K562 (cell line): ENCODE measurements around the gene PPP2R5A. TPM values are rescaled to one million over a fixed set of nuclear protein-coding genes. Genes with fewer than 3 reads are reported as not detected.
A peak's percentile ranks its signal among the peaks of the same experiment; 100 is the strongest.

Source experiments
- ATAC-seq: fragments of 200-7000 bp; cut with Tn5 transposase; 3 replicates; pipeline ENCODE4 v1.9.1; 2020; ENCODE audit warnings: moderate library complexity
- BruUV-seq: library from RNA; stranded (reverse); fragments of 400-500 nt; replicated peaks from 2 replicates; lab custom pipeline; 2021; lab: Mats Ljungman, UMichigan
- CTCF ChIA-PET: fragments of 300-600 bp; formaldehyde crosslinking; extraction: SDS; loops from one replicate; lab custom pipeline; 2021; ENCODE audit warnings: low intra/inter-chr PET ratio; lab: Yijun Ruan, JAX
- POLR2A ChIA-PET: fragments of 300-600, 350-650 bp; sonication (Branson Sonifier 250); formaldehyde crosslinking; extraction: SDS; loops from one replicate; lab custom pipeline; 2021; ENCODE audit warnings: antibody characterized with exemption, inconsistent platforms; lab: Yijun Ruan, JAX
- DNase-seq, 4 experiments: peaks; one replicate each; pipeline versions ENCODE4 v3.0.0 to v3.0.0-alpha.2; 2011 to 2018; ENCODE audit warnings: low spot score in 3 of 4, mixed read lengths in 3 of 4; ENCODE audit errors: extremely low read depth in 1 of 4
- FAIRE-seq: peaks from 2 replicates; lab custom pipeline; 2011; peaks lifted over from hg19 to GRCh38; lab: Jason Lieb, UNC
- H2AFZ ChIP-seq: 2 replicates; pipeline ENCODE4 v1.6.0; 2011; ENCODE audit warnings: low read depth, low read length, control low read depth, inconsistent platforms
- H3K27ac ChIP-seq: fragments of 200-600 bp; 3 replicates; pipeline ENCODE4 v1.8.0; 2011; ENCODE audit warnings: low read depth, mild to moderate bottlenecking, control low read depth, inconsistent platforms, low read length, moderate library complexity, mixed read lengths; ENCODE audit errors: extremely low read depth
- H3K27me3 ChIP-seq, 2 experiments: fragments of 300-600 bp in 1 of 2; 2 replicates in 1 of 2; 3 replicates in 1 of 2; pipeline versions ENCODE4 v1.6.0 to v1.8.0; 2011; ENCODE audit warnings: inconsistent platforms in 2 of 2, low read length in 2 of 2, mild to moderate bottlenecking in 1 of 2, mixed read lengths in 1 of 2, moderate library complexity in 1 of 2; ENCODE audit not compliant: control insufficient read depth in 2 of 2, insufficient read depth in 2 of 2
- H3K36me3 ChIP-seq: fragments of 300-600 bp; 3 replicates; pipeline ENCODE4 v1.8.0; 2011; ENCODE audit warnings: mild to moderate bottlenecking, low read length, inconsistent platforms; ENCODE audit not compliant: control insufficient read depth, insufficient read depth
- H3K4me1 ChIP-seq, 2 experiments: fragments of 200-600 bp in 1 of 2; replicated peaks in 1 of 2; 2 replicates in 1 of 2; 3 replicates in 1 of 2; pipeline versions ENCODE4 v1.5.1 to v1.8.0; 2011; ENCODE audit warnings: inconsistent platforms in 2 of 2, low read length in 2 of 2, mild to moderate bottlenecking in 1 of 2, mixed read lengths in 1 of 2, moderate library complexity in 1 of 2; ENCODE audit not compliant: control insufficient read depth in 2 of 2, insufficient read depth in 2 of 2
- H3K4me2 ChIP-seq: 2 replicates; pipeline ENCODE4 v1.6.1; 2011; ENCODE audit warnings: low read length, control low read depth, inconsistent platforms, mixed read lengths; ENCODE audit not compliant: insufficient read depth
- H3K4me3 ChIP-seq: fragments of 200-600 bp; sonication (generic), shearing (Covaris generic); 2 replicates; pipeline ENCODE4 v1.5.1; 2016; ENCODE audit warnings: control low read depth, inconsistent platforms
- H3K79me2 ChIP-seq: fragments of 200-600 bp; 3 replicates; pipeline ENCODE4 v1.8.0; 2011; ENCODE audit warnings: low read length, inconsistent platforms; ENCODE audit not compliant: control insufficient read depth, insufficient read depth
- H3K9ac ChIP-seq, 2 experiments: 2 replicates each; pipeline versions ENCODE4 v1.6.0 to v1.6.1; 2011; ENCODE audit warnings: low read depth in 2 of 2, low read length in 2 of 2, control low read depth in 1 of 2, inconsistent platforms in 1 of 2, mild to moderate bottlenecking in 1 of 2, mixed read lengths in 1 of 2; ENCODE audit not compliant: insufficient read depth in 1 of 2
- H3K9me1 ChIP-seq: one replicate; pipeline ENCODE4 v1.6.0; 2011; ENCODE audit warnings: inconsistent platforms, mild to moderate bottlenecking, low read length, moderate library complexity; ENCODE audit not compliant: control insufficient read depth, insufficient read depth
- H3K9me3 ChIP-seq: replicated peaks from 2 replicates; pipeline ENCODE4 v1.5.1; 2011; ENCODE audit warnings: low read depth, low read length, inconsistent platforms; ENCODE audit not compliant: control insufficient read depth, insufficient read depth
- H4K20me1 ChIP-seq: replicated peaks from 2 replicates; pipeline ENCODE4 v1.6.1; 2011; ENCODE audit warnings: low read length, inconsistent platforms, mixed read lengths; ENCODE audit not compliant: control insufficient read depth, insufficient read depth
- CBFB ChIP-seq: sonication (generic); formaldehyde crosslinking; IDR thresholded peaks from 2 replicates; pipeline ENCODE4 v1.4.0; 2020; ENCODE audit warnings: mild to moderate bottlenecking, missing genetic modification reagents
- HCFC1 ChIP-seq: IDR thresholded peaks from 2 replicates; pipeline ENCODE4 v1.6.1; 2012; ENCODE audit warnings: low read depth, low read length, improper control_type of control experiment
- HMGN3 ChIP-seq: IDR thresholded peaks from 2 replicates; pipeline ENCODE4 v1.6.1; 2011; ENCODE audit warnings: borderline replicate concordance, low read depth, mild to moderate bottlenecking, mixed read lengths, low read length; ENCODE audit not compliant: insufficient read length; ENCODE audit errors: extremely low read depth
- MCM2 ChIP-seq: fragments of 450-650 bp; IDR thresholded peaks from 2 replicates; pipeline ENCODE4 v1.6.1; 2017; ENCODE audit warnings: low read depth, mild to moderate bottlenecking
- MEF2D ChIP-seq: conservative IDR thresholded peaks from 2 replicates; pipeline ENCODE4 v1.6.1; 2016; ENCODE audit warnings: low read depth, missing genetic modification characterization, missing compliant biosample characterization
- MTF1 ChIP-seq: fragments of 250-450 bp; sonication (Bioruptor Pico); IDR thresholded peaks from 2 replicates; pipeline ENCODE4 v1.9.0; 2021; ENCODE audit warnings: moderate library complexity, mild to moderate bottlenecking, inconsistent platforms, borderline replicate concordance
- NFE2L1 ChIP-seq: fragments of 450-650 bp; IDR thresholded peaks from 2 replicates; pipeline ENCODE4 v1.6.1; 2016; ENCODE audit warnings: missing genetic modification characterization, low read depth, mild to moderate bottlenecking, missing compliant biosample characterization, moderate library complexity, borderline replicate concordance
- PTRF ChIP-seq: fragments of 450-650 bp; IDR thresholded peaks from 2 replicates; pipeline ENCODE4 v1.6.1; 2016; ENCODE audit warnings: mild to moderate bottlenecking, missing genetic modification characterization, missing compliant biosample characterization
- PURB ChIP-seq: sonication (generic); formaldehyde crosslinking; IDR thresholded peaks from 2 replicates; pipeline ENCODE4 v1.9.0; 2021; ENCODE audit warnings: low read depth, mild to moderate bottlenecking, missing genetic modification reagents
- SMAD1 ChIP-seq: fragments of 150-350 bp; IDR thresholded peaks from 2 replicates; pipeline ENCODE4 v1.6.1; 2014; ENCODE audit warnings: low read length, low read depth; ENCODE audit not compliant: partially characterized antibody
- SMAD3 ChIP-seq: fragments of 450-650 bp; formaldehyde crosslinking; conservative IDR thresholded peaks from 2 replicates; pipeline ENCODE4 v1.4.0; 2020; ENCODE audit warnings: mild to moderate bottlenecking
- SPI1 ChIP-seq: IDR thresholded peaks from 2 replicates; pipeline ENCODE4 v1.6.1; 2011; ENCODE audit warnings: low read depth, low read length, control low read depth, borderline replicate concordance
- STAT5B ChIP-seq: fragments of 250-450 bp; sonication (Bioruptor Pico); IDR thresholded peaks from 2 replicates; pipeline ENCODE4 v1.8.0; 2021; ENCODE audit warnings: mild to moderate bottlenecking, inconsistent platforms
- YBX1 ChIP-seq: fragments of 450-650 bp; IDR thresholded peaks from 2 replicates; pipeline ENCODE4 v1.7.1; 2016; ENCODE audit warnings: mild to moderate bottlenecking
- ZFP1 ChIP-seq: fragments of 450-650 bp; formaldehyde crosslinking; IDR thresholded peaks from 2 replicates; pipeline ENCODE4 v1.4.0; 2020; ENCODE audit warnings: mild to moderate bottlenecking, mixed read lengths
- ZFP30 ChIP-seq: fragments of 250-450 bp; sonication (Bioruptor Pico); IDR thresholded peaks from 2 replicates; pipeline ENCODE4 v1.8.0; 2022; ENCODE audit warnings: moderate library complexity, mild to moderate bottlenecking, inconsistent platforms, borderline replicate concordance
- ZNF217 ChIP-seq: sonication (generic); formaldehyde crosslinking; IDR thresholded peaks from 2 replicates; pipeline ENCODE4 v1.8.0; 2022; ENCODE audit warnings: mild to moderate bottlenecking, missing genetic modification reagents
- ZNF561 ChIP-seq: fragments of 450-650 bp; formaldehyde crosslinking; conservative IDR thresholded peaks from 2 replicates; pipeline ENCODE4 v1.4.0; 2020; ENCODE audit warnings: mild to moderate bottlenecking, moderate library complexity
- ZNF75A ChIP-seq: fragments of 450-650 bp; formaldehyde crosslinking; IDR thresholded peaks from 2 replicates; pipeline ENCODE4 v1.4.0; 2020; ENCODE audit warnings: mild to moderate bottlenecking
- WGBS: fragments of 100-300 bp; shearing (Covaris generic); methylation state at CpG from one replicate; pipeline ENCODE4 v1.1.6; 2016; ENCODE audit warnings: low coverage, mixed read lengths; ENCODE audit not compliant: insufficient coverage; ENCODE audit errors: missing lambda C conversion rate; 5-methylcytosine and 5-hydroxymethylcytosine counted together
- in situ Hi-C: fragments of 300-500 bp; cut with MboI; formaldehyde crosslinking; loops from 4 replicates; pipeline ENCODE4 v1.15.0; 2018; ENCODE audit warnings: inconsistent platforms, mixed read lengths
- intact Hi-C: fragments of 100-400 bp; cut with micrococcal nuclease; formaldehyde crosslinking; loops from 2 replicates; pipeline ENCODE4 v1.14.2; 2022
- polyA plus RNA-seq, 8 experiments: library from polyadenylated mRNA; depleted of rRNA in 4 of 8; stranded (reverse) in 5 of 8; unstranded in 3 of 8; fragments of >200 nt; fragmentation: Nextera tagmentation in 2 of 8; fragmentation: Illumina TruSeq in 1 of 8; extraction: Ambion mirVana in 2 of 8; extraction: Trizol in 1 of 8; gene quantifications; 2 replicates each; pipeline versions ENCODE4 v1.2.1 to v1.2.3, GENCODE V29; 2011 to 2014; ENCODE audit warnings: inconsistent platforms in 1 of 8, missing spikeins in 1 of 8
- total RNA-seq, 7 experiments: library from RNA; depleted of rRNA in 6 of 7; stranded (reverse); fragments of >200 nt in 6 of 7; fragmentation: Illumina TruSeq in 2 of 7; extraction: Trizol in 2 of 7; gene quantifications; 2 replicates each; pipeline versions ENCODE4 v1.2.1 to v1.2.3, GENCODE V29; 2011 to 2021; ENCODE audit warnings: low replicate concordance in 1 of 7
- TF ChIP-seq, protein P1 (sequence below): fragments of 450-650 bp; formaldehyde crosslinking; IDR thresholded peaks from 2 replicates; pipeline ENCODE4 v1.4.0; 2020; ENCODE audit warnings: mild to moderate bottlenecking, mixed read lengths
- TF ChIP-seq, protein P2 (sequence below): fragments of 250-450 bp; sonication (Bioruptor Pico); IDR thresholded peaks from 2 replicates; pipeline ENCODE4 v1.6.1; 2021; ENCODE audit warnings: mild to moderate bottlenecking
- TF ChIP-seq, protein P3 (sequence below): fragments of 450-650 bp; formaldehyde crosslinking; IDR thresholded peaks from 2 replicates; pipeline ENCODE4 v1.4.0; 2020; ENCODE audit warnings: mild to moderate bottlenecking

The PPP2R5A gene
- total and polyA plus RNA-seq, 9 of the 15 experiments (the other 6 are each of a cell fraction or from before 2014, with no cell fraction given) = 26.9 to 106 (median 64.3) TPM

DNA sequence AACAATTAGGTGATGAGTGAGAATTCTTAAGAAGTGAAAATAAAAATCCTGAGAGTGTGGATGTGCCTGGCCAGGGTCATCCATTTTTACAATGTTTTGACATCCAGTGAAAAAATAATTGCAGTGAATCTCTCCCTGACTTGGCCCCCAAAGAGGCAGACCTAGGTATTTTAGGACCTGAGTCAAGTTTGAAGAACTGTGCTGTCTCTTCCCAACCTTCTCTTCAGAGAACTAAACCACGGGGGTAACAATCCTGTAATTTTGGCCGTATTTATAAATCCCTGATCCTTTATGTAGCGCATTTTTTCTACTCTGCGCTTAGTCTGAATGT is 43.3 kb upstream of the PPP2R5A start:
- Histone ChIP-seq H4K20me1 (no peaks in the 10 kb centered on the region), H3K27ac (peak overlapping the region; percentile 89), H2AFZ (peak overlapping the region; percentile 96), H3K9me3 (no peaks in the 10 kb centered on the region), H3K27me3 (no peaks in the 10 kb centered on the region), H3K4me1 (peaks cover 12 to 57% of the 10 kb centered on the region in 2 experiments), H3K9me1 (no peaks in the 10 kb centered on the region), H3K79me2 (no peaks in the 10 kb centered on the region), H3K4me3 (no peak overlapping the region), H3K36me3 (no peaks in the 10 kb centered on the region; the same call in 2 of the 3 replicates), H3K9ac (peak overlapping the region in 1 of 2 experiments; percentile 70; a peak in 2 of 4 replicates), H3K4me2 (peak overlapping the region; percentile 66)
- ATAC-seq = peak; percentile 2; the same call in 2 of the 3 replicates
- BruUV-seq = no TSS peak
- ChIA-PET POLR2A (interaction anchor here (0.7 to 3.5 kb wide), 16 partner anchors 10 to 188 kb away, joined by 3 to 16 read pairs (median 4); no protein-coding TSS in a partner anchor), CTCF (no interaction called here)
- WGBS = 16% methylated on average over 4 of the region's 4 CpGs
- peak in 1 of 4 experiments; percentile 41 for DNase-seq
- FAIRE-seq = no peak
- intact Hi-C loops = loop anchor here (2.0 kb wide), 1 partner anchor 43 kb away; the partner anchor contains the start of gene PPP2R5A
- in situ Hi-C loops = no loop called here
- TF ChIP-seq, protein P1, sequence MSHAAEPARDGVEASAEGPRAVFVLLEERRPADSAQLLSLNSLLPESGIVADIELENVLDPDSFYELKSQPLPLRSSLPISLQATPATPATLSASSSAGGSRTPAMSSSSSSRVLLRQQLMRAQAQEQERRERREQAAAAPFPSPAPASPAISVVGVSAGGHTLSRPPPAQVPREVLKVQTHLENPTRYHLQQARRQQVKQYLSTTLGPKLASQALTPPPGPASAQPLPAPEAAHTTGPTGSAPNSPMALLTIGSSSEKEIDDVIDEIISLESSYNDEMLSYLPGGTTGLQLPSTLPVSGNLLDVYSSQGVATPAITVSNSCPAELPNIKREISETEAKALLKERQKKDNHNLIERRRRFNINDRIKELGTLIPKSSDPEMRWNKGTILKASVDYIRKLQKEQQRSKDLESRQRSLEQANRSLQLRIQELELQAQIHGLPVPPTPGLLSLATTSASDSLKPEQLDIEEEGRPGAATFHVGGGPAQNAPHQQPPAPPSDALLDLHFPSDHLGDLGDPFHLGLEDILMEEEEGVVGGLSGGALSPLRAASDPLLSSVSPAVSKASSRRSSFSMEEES = no peak
- no peak for TF ChIP-seq SPI1
- TF ChIP-seq, protein P2, sequence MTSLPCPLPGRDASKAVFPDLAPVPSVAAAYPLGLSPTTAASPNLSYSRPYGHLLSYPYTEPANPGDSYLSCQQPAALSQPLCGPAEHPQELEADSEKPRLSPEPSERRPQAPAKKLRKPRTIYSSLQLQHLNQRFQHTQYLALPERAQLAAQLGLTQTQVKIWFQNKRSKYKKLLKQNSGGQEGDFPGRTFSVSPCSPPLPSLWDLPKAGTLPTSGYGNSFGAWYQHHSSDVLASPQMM (CRISPR knock-in tag) = no peak
- no peak for TF ChIP-seq HCFC1
- no peak for TF ChIP-seq MTF1 (CRISPR knock-in tag)
- no peak for TF ChIP-seq MEF2D (tag)
- TF ChIP-seq ZNF75A (CRISPR knock-in tag) = 0 out of 2 replicates have a peak, but pooled peaks have one; percentile 7
- TF ChIP-seq PURB (CRISPR knock-in tag) = no peak
- TF ChIP-seq, protein P3, sequence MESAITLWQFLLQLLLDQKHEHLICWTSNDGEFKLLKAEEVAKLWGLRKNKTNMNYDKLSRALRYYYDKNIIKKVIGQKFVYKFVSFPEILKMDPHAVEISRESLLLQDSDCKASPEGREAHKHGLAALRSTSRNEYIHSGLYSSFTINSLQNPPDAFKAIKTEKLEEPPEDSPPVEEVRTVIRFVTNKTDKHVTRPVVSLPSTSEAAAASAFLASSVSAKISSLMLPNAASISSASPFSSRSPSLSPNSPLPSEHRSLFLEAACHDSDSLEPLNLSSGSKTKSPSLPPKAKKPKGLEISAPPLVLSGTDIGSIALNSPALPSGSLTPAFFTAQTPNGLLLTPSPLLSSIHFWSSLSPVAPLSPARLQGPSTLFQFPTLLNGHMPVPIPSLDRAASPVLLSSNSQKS = 0 out of 2 replicates have a peak, but pooled peaks have one; percentile 5
- TF ChIP-seq SMAD3 (CRISPR knock-in tag) = 0 out of 2 replicates have a peak, but pooled peaks have one; percentile 64
- no peak for TF ChIP-seq ZNF217 (CRISPR knock-in tag)
- no peak for TF ChIP-seq ZFP1 (CRISPR knock-in tag)
- TF ChIP-seq PTRF (tag) = no peak
- no peak for TF ChIP-seq NFE2L1 (tag)
- peak; percentile 21 for TF ChIP-seq SMAD1
- TF ChIP-seq ZFP30 = no peak
- no peak for TF ChIP-seq HMGN3
- TF ChIP-seq YBX1 = no peak
- 0 out of 2 replicates have a peak, but pooled peaks have one; percentile 29 for TF ChIP-seq ZNF561
- TF ChIP-seq CBFB = no peak
- no peak for TF ChIP-seq MCM2
- TF ChIP-seq STAT5B = no peak
